Left ventricle myocardium superior (tissue), 1 donor: Measurements from ENCODE around the gene TAF13. TPM values are rescaled to one million over a fixed set of nuclear protein-coding genes. Genes with fewer than 3 reads are reported as not detected.
"Not testable (repeated sequence)": the region's sequence is repeated elsewhere in the genome, so short reads cannot be mapped to it uniquely, and the experiment has no call there.

ENCODE experiments used
- ATAC-seq: fragments of 200-7000 bp; cut with Tn5 transposase; one replicate; pipeline ENCODE4 v1.9.1; 2020; ENCODE audit warnings: mild to moderate bottlenecking, moderate library complexity
- DNase-seq: peaks from one replicate; pipeline ENCODE4 v3.0.0-alpha.2; 2020
- intact Hi-C: fragments of 100-400 bp; cut with micrococcal nuclease; formaldehyde crosslinking; loops from one replicate; pipeline ENCODE4 v1.11.0; 2022
- total RNA-seq: library from RNA; stranded (reverse); fragmentation: NEBNext Ultra II Directional; extraction: Animal tissue kit (Norgen Biotek cat#: 25700); gene quantifications from one replicate; pipeline ENCODE4 v1.2.1, GENCODE V29; 2021
- donor health status: DM: no; HTN: yes; CAD: no; lungs with severe emphysema.

TAF13 gene
- total RNA-seq, 1 donor from 2014 or later: 62.4 TPM

DNA sequence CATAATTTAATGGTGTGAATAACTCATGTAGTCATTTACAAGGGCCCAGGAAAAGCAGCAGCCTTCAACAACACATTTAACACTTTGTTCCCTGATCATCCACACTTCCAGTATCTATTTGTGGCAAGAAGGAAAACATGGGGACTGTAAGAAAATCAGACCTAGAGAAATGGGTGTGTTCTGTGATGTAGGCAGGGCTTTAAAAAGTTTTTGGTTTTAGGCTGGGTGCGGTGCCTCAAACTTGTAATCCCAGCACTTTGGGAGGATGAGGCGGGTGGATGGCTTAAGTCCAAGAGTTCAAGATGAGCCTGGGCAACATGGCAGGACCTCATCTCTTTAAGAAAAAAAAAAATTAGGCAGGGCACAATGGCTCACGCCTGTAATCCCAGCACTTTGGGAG lies 19.7 kb downstream of the TAF13 start:
- no peak for ATAC-seq
- intact Hi-C loops: no loop called here
- DNase-seq: no peak

GRCh38 chr1:109052145-109052544 lies 23.7 kb downstream of the TAF13 start:
- ATAC-seq, DNase-seq, intact Hi-C loops: not testable (repeated sequence)

DNA sequence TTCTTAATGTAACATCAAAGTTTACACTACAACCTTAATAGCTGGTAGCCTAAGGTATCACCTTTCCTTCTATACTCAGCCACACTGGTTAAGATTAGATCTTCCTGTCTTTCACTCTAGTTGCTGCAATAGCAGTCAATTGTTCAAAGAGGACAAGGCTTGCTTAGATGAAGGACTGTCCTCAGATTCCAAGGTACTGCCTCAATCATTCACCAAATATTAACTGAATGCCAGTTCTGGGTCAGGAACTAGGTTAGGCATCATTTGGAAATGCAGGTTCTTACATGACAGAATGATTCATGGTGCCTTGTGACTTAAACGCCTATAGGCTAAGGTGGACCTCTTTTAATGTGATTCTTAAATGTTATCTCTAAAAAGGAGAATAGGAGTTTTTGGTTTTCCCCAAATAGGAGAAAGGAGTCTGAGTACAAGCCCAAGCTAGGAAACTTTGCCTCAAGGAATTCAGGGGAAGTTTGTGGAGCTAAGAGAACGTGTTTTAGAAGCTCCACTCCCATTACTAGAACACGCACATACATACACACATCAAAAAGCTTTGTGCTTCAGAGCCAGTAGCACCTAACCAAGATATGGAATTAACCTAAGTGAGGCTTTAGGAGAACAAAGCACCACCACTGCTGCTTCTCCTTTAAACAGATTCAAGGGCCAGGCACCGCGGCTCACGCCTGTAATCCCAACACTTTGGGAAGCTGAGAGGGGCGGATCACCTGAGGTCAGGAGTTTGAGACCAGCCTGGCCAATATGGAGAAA lies 25.4 kb downstream of the TAF13 start:
- intact Hi-C loops: no loop called here
- DNase-seq (no peak), ATAC-seq (no peak)

DNA sequence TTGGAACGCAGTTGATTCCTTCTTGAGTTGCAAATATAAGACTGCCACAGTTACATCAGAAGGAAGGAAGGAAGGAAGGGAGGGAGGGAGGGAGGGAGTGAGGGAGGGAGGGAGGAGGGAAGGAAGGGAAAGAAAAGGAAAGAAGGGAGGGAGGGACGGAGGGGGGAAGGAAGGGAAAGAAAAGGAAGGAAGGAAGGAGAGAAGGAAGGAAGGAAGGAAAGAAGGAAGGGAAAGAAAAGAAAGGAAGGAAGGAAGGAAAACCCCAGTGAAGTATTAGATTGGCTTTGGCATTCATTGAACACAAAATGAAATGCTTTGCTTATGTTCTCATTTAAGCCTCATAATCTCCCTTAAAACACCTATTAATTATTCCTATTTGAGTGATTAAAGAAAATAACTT lies 27.5 kb downstream of the TAF13 start:
- intact Hi-C loops: no loop called here
- DNase-seq (no peak), ATAC-seq (no peak)

GRCh38 chr1:109047339-109047738 lies 28.5 kb downstream of the TAF13 start:
- no peak for DNase-seq
- ATAC-seq: no peak
- intact Hi-C loops: no loop called here

- intact Hi-C loops: no loop called here
- no peak for DNase-seq
- no peak for ATAC-seq
Observed at GRCh38 chr1:109046671-109047070, 29.1 kb downstream of the TAF13 start.

- intact Hi-C loops: no loop called here
- no peak for ATAC-seq
- DNase-seq: no peak
Observed at GRCh38 chr1:109045595-109045994, 30.2 kb downstream of the TAF13 start.

DNA sequence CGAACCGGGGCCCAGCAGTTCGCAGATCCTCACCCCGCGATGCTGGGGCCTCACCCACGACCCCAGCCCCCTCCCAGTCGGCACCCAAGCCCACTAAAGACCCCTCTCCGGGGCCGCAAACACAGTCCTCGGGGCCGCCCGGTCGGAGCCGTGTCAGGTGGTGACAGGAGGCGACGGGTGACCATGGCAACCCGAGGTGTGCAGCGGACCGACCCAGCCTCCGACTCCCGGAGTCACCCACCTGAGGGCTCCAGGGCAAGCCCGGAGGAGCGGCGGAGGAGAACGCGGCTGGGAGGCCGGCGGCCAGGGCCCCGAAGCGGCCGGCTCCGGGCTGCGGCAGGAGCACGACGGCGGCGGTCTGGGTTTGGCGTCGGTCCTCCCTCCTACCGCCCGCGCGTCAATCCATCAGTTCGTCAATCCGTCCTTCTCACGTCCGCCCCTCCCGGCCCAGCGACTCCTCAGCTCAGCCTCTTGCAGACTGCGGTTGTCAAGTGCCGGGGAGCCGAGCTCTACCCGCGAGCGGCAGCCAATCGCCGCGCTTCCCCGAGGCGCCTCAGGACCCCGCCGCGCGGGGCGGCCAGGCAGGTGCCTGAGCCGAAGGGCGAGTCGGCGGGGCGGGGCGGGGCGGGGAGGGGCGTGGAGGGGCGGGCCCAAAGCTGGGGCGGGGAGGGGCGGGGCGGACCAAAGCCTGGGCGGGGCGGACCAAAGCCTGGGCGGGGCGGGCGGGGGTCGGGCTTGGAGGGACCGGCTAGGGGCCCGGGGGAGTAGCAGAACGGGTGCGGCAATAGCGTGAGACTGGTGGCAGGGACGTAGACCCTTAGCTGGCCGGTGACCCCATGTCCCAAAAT lies 34.0 kb downstream of the TAF13 start, which contains the start of gene WDR47:
TSS of gene WDR47 (minus strand) at position 482 of the 848 bp plus-strand sequence. CDS start 18,590 bp downstream, outside the sequence.
- DNase-seq: peak; percentile 98
- intact Hi-C loops: no loop called here
- ATAC-seq: peak; percentile 99

DNA sequence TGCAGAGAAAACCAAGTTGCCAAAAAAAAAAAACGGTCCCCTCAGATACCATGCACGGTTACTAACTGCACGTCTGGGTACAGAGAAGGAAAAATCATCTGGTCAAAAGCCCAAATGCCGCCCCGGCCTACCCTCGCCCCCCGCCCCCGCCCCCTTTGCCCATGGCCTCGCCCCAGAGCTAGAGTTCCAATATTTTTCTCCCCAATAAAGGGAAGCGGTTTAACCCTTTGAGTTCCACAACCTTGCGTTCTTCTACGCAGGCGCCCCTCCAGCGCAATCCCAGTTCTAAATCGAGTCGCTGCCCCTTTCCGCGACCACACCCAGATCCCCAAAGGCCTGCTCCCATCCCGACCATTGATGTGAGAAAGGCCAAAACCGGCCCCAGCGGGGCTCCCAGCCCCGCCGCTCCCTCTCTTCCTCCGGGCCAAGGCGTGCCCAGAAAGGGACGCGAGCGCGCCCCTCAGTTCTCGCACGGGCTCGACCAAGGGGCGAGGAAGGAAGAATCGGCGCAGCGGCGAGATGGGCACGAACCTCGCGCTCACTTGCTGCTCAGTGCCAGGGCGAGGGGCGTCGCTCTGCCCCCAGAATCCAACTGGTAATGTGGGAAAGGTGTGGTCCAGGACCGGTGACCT lies 34.7 kb downstream of the TAF13 start:
- intact Hi-C loops: no loop called here
- ATAC-seq (peak; percentile 35), DNase-seq (peak; percentile 47)

DNA sequence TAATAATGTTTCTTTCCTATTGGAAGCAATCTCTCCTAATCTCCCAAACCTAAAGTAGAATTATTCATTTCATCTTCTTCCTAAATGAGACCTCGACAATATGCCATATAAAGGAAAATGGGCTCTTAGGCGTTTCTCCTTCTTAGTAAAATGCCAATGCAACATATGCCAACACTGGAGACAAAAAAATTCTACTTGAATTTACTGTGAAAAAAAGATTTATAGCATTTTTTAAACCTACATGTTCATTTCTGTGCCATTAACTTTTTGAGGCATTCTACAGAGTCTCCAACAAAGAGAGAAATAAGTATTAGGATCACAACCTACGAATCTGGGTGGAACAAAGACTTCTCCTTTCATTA lies 35.2 kb downstream of the TAF13 start:
- ATAC-seq (no peak), DNase-seq (no peak)
- intact Hi-C loops: no loop called here

- intact Hi-C loops: no loop called here
- DNase-seq: no peak
- ATAC-seq: no peak
Observed at GRCh38 chr1:109034382-109034781, 41.4 kb downstream of the TAF13 start.

- not testable (repeated sequence) for DNase-seq
Observed at GRCh38 chr1:109029493-109029892, 46.3 kb downstream of the TAF13 start.

DNA sequence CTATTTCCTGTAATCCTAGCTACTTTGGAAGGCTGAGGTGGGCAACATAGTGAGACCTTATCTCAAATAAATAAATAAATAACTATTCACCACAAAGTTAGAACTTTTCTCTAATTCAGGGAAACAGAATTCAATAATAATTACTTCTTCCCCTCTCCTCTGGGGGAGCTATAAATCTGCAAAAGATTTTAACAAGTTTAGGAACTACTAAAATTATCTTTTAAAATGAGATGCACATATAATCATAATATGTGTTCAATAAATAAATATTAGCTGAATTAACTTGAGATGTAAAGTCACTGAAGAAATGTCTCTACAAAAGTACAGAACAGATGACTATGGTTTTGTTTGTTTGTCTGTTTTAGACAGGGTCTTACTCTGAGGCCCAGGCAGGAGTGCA lies 48.0 kb downstream of the TAF13 start:
- intact Hi-C loops: no loop called here
- ATAC-seq: no peak
- no peak for DNase-seq

More at GRCh38 chr1:109029493-109029892, 46.3 kb downstream of the TAF13 start:
- ATAC-seq, intact Hi-C loops: not testable (repeated sequence)

- ATAC-seq (no peak), DNase-seq (no peak)
- intact Hi-C loops: no loop called here
Observed at GRCh38 chr1:109025694-109026093, 50.1 kb downstream of the TAF13 start.

- intact Hi-C loops: no loop called here
- ATAC-seq: no peak
- DNase-seq: no peak
Observed at GRCh38 chr1:109024646-109025045, 51.2 kb downstream of the TAF13 start.

DNA sequence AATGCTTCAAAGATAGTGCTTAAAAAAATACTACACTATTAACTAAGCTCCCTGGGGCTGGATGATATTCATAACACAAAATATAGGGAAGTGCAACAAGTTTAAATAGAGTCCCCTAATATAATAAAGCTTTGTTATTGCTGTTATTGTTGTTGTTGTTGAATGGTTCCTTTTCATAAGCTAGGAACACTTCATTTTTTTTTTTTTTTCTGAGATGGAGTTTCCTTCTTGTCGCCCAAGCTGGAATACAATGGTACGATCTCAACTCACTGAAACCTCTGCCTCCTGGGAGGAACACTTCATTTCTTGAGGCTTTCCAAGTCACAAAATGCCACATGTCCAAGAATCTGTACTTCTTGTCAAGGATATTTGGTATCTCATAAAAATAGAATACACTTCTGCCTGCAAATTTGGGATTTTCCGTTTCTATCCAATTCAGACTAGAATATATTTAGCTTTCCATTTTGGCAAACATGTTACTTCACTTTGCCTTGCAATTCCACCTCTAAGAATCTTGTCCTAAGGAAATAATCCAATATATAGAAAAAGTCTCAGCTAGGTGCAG lies 55.0 kb downstream of the TAF13 start:
- DNase-seq (no peak), ATAC-seq (no peak)
- intact Hi-C loops: no loop called here

GRCh38 chr1:109017719-109018118 lies 58.1 kb downstream of the TAF13 start:
- DNase-seq, ATAC-seq, intact Hi-C loops: not testable (repeated sequence)

GRCh38 chr1:109017134-109017533 lies 58.7 kb downstream of the TAF13 start:
- no peak for ATAC-seq
- intact Hi-C loops: no loop called here
- DNase-seq: no peak
